Measurements from ENCODE around the gene PCBP3. TPM values are rescaled to one million over a fixed set of nuclear protein-coding genes. Genes with fewer than 3 reads are reported as not detected.

PCBP3 gene
- total RNA-seq, 4 donors from 2014 or later: 0.77 to 8.6 (median 3.2) TPM; not detected in 1

- intact Hi-C loops (cut with DNase I; ENCODE audit: low total_unique reads): no loop called here
Measured at GRCh38 chr21:45910548-45911221, 267.2 kb downstream of the PCBP3 start.

GRCh38 chr21:45911806-45912325, 268.3 kb downstream of the PCBP3 start:
- Histone ChIP-seq H3K27ac (no peak overlapping the region), H3K27me3 (no peaks in the 10 kb centered on the region), H3K9me3 (no peaks in the 10 kb centered on the region), H3K36me3 (no peaks in the 10 kb centered on the region), H3K4me3 (no peak overlapping the region), H3K4me1 (no peaks in the 10 kb centered on the region)
- DNase-seq: no peak
- TF ChIP-seq CTCF (IDR thresholded peaks at IDR 0.05) (no peak), POLR2A (IDR thresholded peaks at IDR 0.05) (no peak)
- intact Hi-C loops (cut with DNase I; ENCODE audit: low total_unique reads): no loop called here

More at GRCh38 chr21:45910548-45911221, 267.2 kb downstream of the PCBP3 start:
- H3K4me1 ChIP-seq: no peaks in the 10 kb centered on the region
- no peak overlapping the region for H3K27ac ChIP-seq
- H3K9me3 ChIP-seq: no peaks in the 10 kb centered on the region
- TF ChIP-seq POLR2A (IDR thresholded peaks at IDR 0.05): no peak
- no peak for TF ChIP-seq CTCF (IDR thresholded peaks at IDR 0.05)
- no peak overlapping the region for H3K4me3 ChIP-seq
- DNase-seq: no peak
- H3K36me3 ChIP-seq: no peaks in the 10 kb centered on the region
- no peaks in the 10 kb centered on the region for H3K27me3 ChIP-seq

GRCh38 chr21:45912611-45913417, 269.3 kb downstream of the PCBP3 start:
- no peaks in the 10 kb centered on the region for H3K27me3 ChIP-seq
- no peak overlapping the region for H3K27ac ChIP-seq
- no peak for DNase-seq
- no peak overlapping the region for H3K4me3 ChIP-seq
- H3K36me3 ChIP-seq: no peaks in the 10 kb centered on the region
- H3K4me1 ChIP-seq: no peaks in the 10 kb centered on the region
- no peak for TF ChIP-seq CTCF (IDR thresholded peaks at IDR 0.05)
- no peak for TF ChIP-seq POLR2A (IDR thresholded peaks at IDR 0.05)
- intact Hi-C loops (cut with DNase I; ENCODE audit: low total_unique reads): no loop called here
- H3K9me3 ChIP-seq: no peaks in the 10 kb centered on the region

- no peak overlapping the region for H3K4me3 ChIP-seq
- intact Hi-C loops (cut with DNase I; ENCODE audit: low total_unique reads): no loop called here
- H3K36me3 ChIP-seq: no peaks in the 10 kb centered on the region
Measured at GRCh38 chr21:45913418-45913765, 269.9 kb downstream of the PCBP3 start.

More at GRCh38 chr21:45913418-45913765, 269.9 kb downstream of the PCBP3 start:
- no peak for DNase-seq
- Histone ChIP-seq H3K27ac (no peak overlapping the region), H3K4me1 (no peaks in the 10 kb centered on the region), H3K9me3 (no peaks in the 10 kb centered on the region), H3K27me3 (no peaks in the 10 kb centered on the region)
- no peak for TF ChIP-seq CTCF (IDR thresholded peaks at IDR 0.05)
- no peak for TF ChIP-seq POLR2A (IDR thresholded peaks at IDR 0.05)
